AG08396 (cell line): ENCODE measurements around the gene G6PD.
"Not testable (repeated sequence)": the region's sequence is repeated elsewhere in the genome, so short reads cannot be mapped to it uniquely, and the experiment has no call there.

Experiments
- DNase-seq: peaks from one replicate; pipeline ENCODE4 v3.0.0; 2012; ENCODE audit warnings: low spot score, mixed read lengths

G6PD gene

DNA sequence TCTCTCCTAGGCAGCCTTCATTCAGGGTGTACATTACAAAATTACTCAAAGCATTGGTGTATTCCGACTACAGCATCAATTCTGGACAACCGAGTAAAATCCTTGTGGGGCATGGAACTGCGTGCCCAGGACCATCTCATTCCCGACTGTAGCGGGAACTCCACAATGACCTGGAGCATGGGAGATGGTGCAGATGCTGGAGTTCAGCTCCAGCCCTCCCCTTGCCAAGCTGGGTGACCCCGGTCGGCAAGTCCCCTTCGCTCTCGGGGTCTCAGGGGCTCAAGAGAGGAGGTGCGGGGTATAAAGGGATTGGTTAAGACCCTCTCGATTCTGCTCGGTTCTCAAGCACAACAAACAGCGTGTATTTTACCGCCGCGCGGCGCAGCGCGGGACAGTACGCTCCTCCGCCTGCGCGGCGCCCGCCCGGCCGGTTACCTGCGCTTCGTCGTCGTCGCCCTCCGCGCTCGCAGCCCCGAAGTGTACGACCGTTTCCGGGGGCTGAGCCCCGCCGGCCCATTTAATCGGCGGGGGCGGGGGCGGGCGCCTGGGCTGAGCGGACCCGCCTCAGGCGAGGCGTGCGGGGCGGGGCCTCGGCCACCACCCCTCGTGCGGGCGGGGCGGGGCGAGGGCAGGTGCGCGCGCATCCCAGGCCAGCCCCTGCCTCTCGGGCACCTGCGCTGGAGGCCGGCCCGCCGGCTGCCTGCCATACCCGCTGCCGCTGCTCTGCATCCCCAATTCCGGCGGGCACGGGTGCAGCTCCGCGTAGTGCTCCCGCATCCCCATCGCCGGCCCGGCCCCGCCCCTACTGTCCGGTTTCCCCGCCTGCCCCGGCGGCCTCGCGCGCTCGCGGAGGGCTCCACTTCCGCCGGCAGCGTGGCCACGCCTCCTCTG, at the start of gene G6PD:
Gene G6PD (minus strand): TSS at position 493 of the 891 bp plus-strand sequence. CDS start 691 bp downstream, outside the sequence.
- DNase-seq, result peak; percentile 92

DNA sequence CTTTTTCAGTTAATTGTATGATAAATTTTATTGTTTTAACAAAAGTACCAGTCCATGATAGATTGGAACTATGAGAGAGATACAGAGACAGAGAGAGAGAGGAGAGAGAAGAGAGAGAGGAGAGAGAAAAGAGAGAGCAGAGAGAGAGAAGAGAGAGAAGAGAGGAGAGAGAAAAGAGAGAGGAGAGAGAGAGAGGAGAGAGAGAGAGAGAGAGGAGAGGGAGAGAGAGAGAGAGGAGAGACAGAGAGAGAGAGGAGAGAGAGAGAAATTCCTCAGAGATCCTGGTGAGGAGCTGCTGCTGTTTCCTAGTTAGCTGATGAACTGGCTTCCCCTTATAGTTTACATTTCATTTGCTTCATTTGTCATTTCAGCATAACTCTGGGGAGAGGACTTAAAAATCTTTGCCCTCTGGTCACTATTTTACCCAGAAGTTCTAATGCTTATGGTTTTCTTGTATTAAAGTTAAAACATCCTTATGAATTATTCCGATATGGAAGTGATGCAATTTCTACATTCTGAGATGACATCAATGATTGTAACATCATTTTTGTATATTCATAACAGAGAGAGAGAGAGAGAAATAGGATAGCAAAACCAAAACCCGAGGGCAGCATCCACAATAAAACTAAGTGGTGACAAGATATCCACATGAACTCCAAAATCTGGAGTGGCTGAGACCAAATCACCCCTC, 49.1 kb upstream of the G6PD start:
- no peak for DNase-seq

GRCh38 chrX:154594491-154594890, 47.8 kb upstream of the G6PD start:
- no peak for DNase-seq

DNA sequence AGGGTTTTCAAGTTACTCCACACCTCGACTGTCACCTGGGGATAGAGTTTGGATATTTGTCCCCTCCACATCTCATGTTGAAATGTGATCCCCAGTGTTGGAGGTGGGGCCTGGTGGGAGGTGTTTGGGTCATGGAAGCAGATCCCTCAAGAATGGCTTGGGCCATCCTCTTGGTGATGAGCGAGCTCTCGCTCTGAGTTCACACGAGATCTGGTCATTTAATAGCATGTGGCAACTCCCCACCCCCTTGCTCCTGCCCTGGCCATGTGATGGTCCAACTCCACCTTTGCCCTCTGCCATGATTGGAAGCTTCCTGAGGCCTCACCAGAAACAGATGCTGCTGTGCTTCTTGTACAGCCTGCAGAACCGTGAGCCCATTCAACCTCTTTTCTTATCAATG, 46.6 kb upstream of the G6PD start:
- no peak for DNase-seq

GRCh38 chrX:154592505-154592904, 45.9 kb upstream of the G6PD start:
- no peak for DNase-seq

GRCh38 chrX:154590415-154590814, 43.8 kb upstream of the G6PD start:
- not testable (repeated sequence) for DNase-seq

DNA sequence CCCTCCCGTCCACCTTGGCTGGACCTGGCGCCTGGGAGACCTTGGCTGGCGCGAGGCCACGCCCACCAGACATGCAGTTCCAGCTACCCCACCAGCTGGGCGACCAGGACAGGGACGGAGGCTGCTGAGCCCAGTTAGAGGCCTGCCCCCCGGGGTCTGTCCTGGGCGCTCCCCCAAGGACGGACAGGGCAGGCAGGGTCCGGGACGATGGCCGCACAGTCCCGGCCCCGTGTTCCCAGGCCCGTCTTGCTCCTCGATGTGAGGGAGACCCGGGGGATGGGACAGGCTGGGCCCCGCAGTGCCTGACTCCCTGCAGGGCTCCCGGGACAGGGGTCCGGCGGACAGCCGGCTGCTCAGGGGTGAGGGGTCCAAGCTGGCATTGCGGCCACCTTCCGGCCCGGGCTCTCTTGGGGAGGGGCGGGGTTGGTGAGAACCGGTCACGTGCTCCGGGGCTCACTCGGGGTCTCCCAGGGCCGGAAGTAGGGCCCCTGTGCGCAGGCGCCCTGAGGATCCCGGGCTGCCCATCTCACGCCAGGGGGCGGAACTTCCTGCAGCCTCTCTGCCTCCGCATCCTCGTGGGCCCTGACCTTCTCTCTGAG, 38.0 kb upstream of the G6PD start, which contains the start of gene CTAG1A:
Gene CTAG1A (plus strand): TSS at position 549 of the 599 bp plus-strand sequence. CDS start 74 bp downstream, outside the sequence.
- DNase-seq, result not testable (repeated sequence)

- not testable (repeated sequence) for DNase-seq
Measured at GRCh38 chrX:154582994-154583393, 36.3 kb upstream of the G6PD start.

DNA sequence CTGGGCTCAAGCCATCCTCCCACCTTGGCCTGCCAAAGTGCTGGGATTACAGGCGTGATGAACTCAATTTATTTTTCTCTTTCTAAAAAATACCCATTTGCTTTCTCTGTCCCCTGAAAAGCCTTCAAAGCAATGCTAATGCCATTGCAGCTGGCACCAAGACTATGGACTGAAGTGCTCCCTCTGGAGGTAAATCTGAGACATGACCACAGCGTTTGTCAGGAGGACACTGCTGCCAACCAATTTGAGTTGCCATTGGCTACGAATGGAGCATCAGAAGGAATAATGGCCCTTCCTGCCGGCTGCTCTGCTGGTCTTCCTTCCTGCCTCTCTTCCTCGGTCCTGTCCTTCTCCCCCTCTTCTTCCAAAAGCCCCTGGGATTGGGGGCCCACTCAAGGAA, 28.4 kb upstream of the G6PD start:
- not testable (repeated sequence) for DNase-seq

DNA sequence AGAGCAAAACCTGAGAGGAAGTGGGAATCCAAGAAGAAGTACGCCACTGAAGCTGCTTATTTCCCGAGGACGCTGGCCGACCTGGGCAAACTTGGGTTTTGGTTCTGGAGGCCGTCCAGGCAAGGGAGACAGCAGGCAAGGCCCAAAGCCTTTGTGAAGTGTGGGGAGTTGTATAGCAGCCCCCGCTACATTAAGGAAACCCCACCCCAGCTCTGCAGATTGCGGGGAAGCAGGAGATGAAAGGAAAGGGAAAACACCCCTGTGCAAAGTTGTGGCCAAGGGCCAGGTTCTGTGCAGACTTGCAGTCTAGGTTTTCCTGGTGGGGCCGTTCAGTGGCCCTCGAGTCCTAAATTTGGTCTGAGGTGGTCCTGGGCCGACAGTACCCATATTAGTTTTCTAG, 26.4 kb upstream of the G6PD start:
- not testable (repeated sequence) for DNase-seq

DNA sequence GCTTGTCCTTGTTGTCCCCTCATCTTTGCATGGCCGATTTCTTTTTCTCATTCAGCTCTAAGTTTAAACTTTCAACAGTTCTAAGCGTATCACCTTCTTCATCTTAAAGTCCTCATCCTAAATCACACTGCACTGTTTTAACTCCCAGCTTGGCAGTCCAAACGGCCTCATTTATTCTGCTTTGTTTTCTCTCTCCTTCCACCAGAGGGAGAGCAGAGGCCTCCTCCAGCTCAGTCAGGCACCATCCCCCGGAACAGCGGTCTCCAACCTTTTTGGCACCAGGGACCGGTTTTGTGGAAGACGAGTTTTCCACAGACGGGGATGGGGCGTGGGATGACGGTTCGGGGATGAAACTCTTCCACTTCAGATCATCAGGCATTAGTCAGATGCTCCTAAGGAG, 23.7 kb upstream of the G6PD start:
- not testable (repeated sequence) for DNase-seq

DNA sequence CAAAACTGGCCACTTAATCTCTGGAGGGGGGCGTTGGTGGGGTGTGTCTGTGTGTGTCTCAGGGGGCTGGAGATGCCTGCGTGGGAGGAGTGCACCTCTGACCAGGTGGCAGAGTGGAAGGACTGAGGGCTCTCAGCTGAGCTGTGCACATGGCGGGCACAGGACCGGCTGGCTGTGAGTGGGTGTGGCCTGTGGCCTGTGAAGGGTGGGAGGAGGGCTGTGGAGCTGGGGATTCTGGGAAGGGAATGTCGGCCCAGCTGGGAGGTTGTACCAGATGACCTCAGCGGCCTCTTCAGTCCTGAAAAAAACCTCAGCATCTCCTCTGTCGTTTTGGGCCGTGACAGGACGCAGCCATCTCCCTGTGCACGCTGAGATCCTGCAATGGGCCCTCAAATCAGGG, 15.6 kb upstream of the G6PD start:
- not testable (repeated sequence) for DNase-seq

- DNase-seq, result not testable (repeated sequence)
Measured at GRCh38 chrX:154560326-154560725, 13.7 kb upstream of the G6PD start.

DNA sequence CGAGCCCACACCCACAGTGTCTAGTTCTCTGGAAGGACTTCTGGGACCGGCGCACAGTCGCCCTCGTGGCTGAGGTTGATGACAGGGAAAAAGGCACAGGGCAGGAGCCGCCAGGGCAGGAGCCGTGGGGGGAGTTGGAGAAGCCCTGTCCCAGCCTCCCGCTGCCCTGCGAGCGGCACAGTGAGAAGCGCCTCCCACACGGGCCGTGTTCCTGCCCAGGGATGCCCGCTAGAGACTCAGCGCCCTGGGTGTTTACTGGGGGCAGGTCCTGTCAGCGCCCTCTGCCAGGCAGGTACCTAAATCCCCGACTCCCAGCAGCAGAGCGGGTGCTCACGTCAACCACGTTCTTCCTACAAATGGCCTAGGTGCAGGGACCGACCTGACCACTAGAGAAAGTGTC, 12.2 kb upstream of the G6PD start:
- not testable (repeated sequence) for DNase-seq

DNA sequence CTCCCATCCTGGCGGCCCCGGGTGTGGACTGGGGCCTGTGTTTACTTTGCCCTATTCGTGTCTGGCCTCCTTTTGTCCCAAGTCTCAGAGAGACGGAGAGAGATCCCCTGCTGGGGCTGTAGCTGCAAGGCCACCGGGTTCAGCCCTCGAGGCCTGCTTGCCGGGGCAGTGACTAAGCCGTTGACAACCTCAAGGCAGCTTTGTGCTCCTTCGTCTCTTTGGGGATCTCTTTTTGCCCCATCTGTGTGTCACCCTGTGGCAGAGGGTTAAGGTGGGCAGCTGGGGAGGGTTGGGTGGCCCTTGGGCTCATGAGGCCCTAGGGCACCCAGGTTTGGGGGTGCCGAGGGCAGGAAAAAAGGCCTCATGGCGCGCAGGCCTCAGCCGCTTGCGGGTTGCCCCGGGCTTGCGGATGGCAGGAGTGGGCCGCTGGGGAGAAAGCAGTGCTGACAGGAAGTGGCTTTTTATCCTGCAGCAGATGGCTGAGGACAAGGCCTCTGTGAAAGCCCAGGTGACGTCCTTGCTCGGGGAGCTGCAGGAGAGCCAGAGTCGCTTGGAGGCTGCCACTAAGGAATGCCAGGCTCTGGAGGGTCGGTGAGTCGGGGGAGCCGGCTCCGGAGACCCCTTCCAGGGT, 11.5 kb upstream of the G6PD start:
- DNase-seq, result not testable (repeated sequence)

GRCh38 chrX:154552112-154552806, 5.6 kb upstream of the G6PD start:
- not testable (repeated sequence) for DNase-seq

DNA sequence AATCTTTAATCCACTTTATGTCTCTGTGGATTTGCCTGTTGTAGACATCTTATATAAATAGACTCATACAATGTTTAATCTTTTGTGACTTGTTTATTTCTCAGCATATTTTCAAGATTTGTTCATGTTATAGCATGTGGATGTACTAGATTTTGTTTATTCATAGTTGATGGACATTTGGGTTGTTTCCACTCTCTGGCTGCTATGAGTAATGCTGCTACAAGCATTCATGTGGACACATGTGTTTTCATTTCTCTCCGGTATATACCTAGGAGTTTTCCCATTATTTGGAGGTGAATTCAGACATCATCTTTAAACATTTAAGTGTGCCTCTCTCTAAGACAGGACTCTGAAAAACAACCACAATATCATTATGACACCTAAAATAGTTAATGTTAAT, 3.1 kb upstream of the G6PD start:
- no peak for DNase-seq

GRCh38 chrX:154548028-154548316, 1.3 kb upstream of the G6PD start:
- no peak for DNase-seq

GRCh38 chrX:154547245-154548027, 790 bp upstream of the G6PD start, which contains the start of gene IKBKG:
TSS of gene IKBKG (plus strand) at chrX:154547620. CDS start at chrX:154552003, 4,383 bp downstream.
- DNase-seq, result peak; percentile 93

GRCh38 chrX:154545673-154546274, 872 bp downstream of the G6PD start:
- no peak for DNase-seq
